Midbrain (tissue), 1 donor: Measurements from ENCODE around the gene MYO5B.
"Not testable (repeated sequence)": the region's sequence is repeated elsewhere in the genome, so short reads cannot be mapped to it uniquely, and the experiment has no call there.

Experiments
- DNase-seq: peaks from one replicate; lab custom pipeline; 2025; lab: John Stamatoyannopoulos, UW

The MYO5B gene

GRCh38 chr18:49833814-49834213 is 361.1 kb downstream of the MYO5B start:
- DNase-seq: no peak

GRCh38 chr18:49832221-49832647 is 362.7 kb downstream of the MYO5B start:
- DNase-seq: no peak

- DNase-seq: no peak
These were observed 367.0 kb downstream of the MYO5B start for GRCh38 chr18:49827996-49828395.

- DNase-seq: no peak
These were observed 374.9 kb downstream of the MYO5B start for GRCh38 chr18:49819823-49820671.

GRCh38 chr18:49819071-49819662 is 375.8 kb downstream of the MYO5B start:
- no peak for DNase-seq

GRCh38 chr18:49817947-49818346 is 377.0 kb downstream of the MYO5B start:
- DNase-seq: no peak

- DNase-seq: no peak
These were observed 379.0 kb downstream of the MYO5B start for GRCh38 chr18:49815927-49816326.

GRCh38 chr18:49814147-49814499 is 380.8 kb downstream of the MYO5B start:
- DNase-seq: no peak

GRCh38 chr18:49813319-49814146 is 381.4 kb downstream of the MYO5B start, which contains the start of gene ACAA2:
Gene ACAA2, minus strand, starts transcription at chr18:49813533. Its CDS starts 49 bp downstream, at chr18:49813484.
- peak; percentile 88 for DNase-seq

GRCh38 chr18:49813069-49813318 is 382.0 kb downstream of the MYO5B start:
- peak; percentile 59 for DNase-seq

- peak; percentile 45 for DNase-seq
These were observed 382.5 kb downstream of the MYO5B start for GRCh38 chr18:49812286-49813068.

GRCh38 chr18:49811151-49811938 is 383.6 kb downstream of the MYO5B start:
- no peak for DNase-seq

- not testable (repeated sequence) for DNase-seq
These were observed 386.3 kb downstream of the MYO5B start for GRCh38 chr18:49808553-49809191.

GRCh38 chr18:49804096-49804495 is 390.9 kb downstream of the MYO5B start:
- no peak for DNase-seq

- no peak for DNase-seq
These were observed 392.3 kb downstream of the MYO5B start for GRCh38 chr18:49802623-49803022.

- not testable (repeated sequence) for DNase-seq
These were observed 394.5 kb downstream of the MYO5B start for GRCh38 chr18:49800491-49800890.

- DNase-seq: not testable (repeated sequence)
These were observed 395.1 kb downstream of the MYO5B start for GRCh38 chr18:49799806-49800205.

GRCh38 chr18:49798001-49798400 is 396.9 kb downstream of the MYO5B start:
- DNase-seq: no peak

GRCh38 chr18:49795612-49796552 is 399.1 kb downstream of the MYO5B start:
- DNase-seq: no peak

GRCh38 chr18:49794743-49795142 is 400.2 kb downstream of the MYO5B start:
- no peak for DNase-seq
